ENCODE measurements around the gene PTGER2. TPM values are rescaled to one million over a fixed set of nuclear protein-coding genes. Genes with fewer than 3 reads are reported as not detected.
A peak's percentile ranks its signal among the peaks of the same experiment; 100 is the strongest.

The PTGER2 gene
- polyA plus RNA-seq, 3 donors: 51.5 to 90.4 (median 72.8) TPM

GRCh38 chr14:52279408-52279807 is 34.7 kb upstream of the PTGER2 start:
- Mint-ChIP-seq H3K4me1 (peaks cover 21% of the 10 kb centered on the region), H3K4me3 (peak overlapping the region in 1 of 2 donors; percentile 63), H3K9me3 (peaks cover 0 to 3% (median 0%) of the 10 kb centered on the region in 7 donors), H3K36me3 (peaks cover 0 to 2% of the 10 kb centered on the region in 2 donors), H3K27ac (peak overlapping the region in 3 of 7 donors; percentile 29 to 38 (median 33)), H3K27me3 (ENCODE audit: low read depth in 3 of 3) (peaks cover 0 to 3% (median 2%) of the 10 kb centered on the region in 3 donors)
- Histone ChIP-seq H3K9ac (ENCODE audit: insufficient read depth, low read length, poor library complexity, severe bottlenecking) (no peak overlapping the region), H3K4me1 (ENCODE audit: control insufficient read depth in 1 of 2, insufficient read depth in 2 of 2, low read length in 2 of 2) (peaks cover 14 to 23% of the 10 kb centered on the region in 2 donors), H3K79me2 (ENCODE audit: insufficient read depth, low read length) (no peaks in the 10 kb centered on the region), H3K4me3 (replicated peaks in 1 of 3; ENCODE audit: low read depth in 2 of 3, low read length in 3 of 3) (peak overlapping the region in 1 of 3 experiments; percentile 24), H3K36me3 (replicated peaks in 1 of 2; ENCODE audit: control insufficient read depth in 1 of 2, insufficient read depth in 2 of 2, low read length in 2 of 2) (no peaks in the 10 kb centered on the region), H3K9me3 (replicated peaks in 1 of 2; ENCODE audit: control insufficient read depth in 1 of 2, insufficient read depth in 1 of 2, low read length in 2 of 2) (no peaks in the 10 kb centered on the region), H3K4me2 (replicated peaks; ENCODE audit: extremely low read depth, low read length, poor library complexity, severe bottlenecking) (peak overlapping the region; percentile 39), H3K27me3 (ENCODE audit: control insufficient read depth in 2 of 2, insufficient read depth in 2 of 2, low read length in 2 of 2) (peaks cover 0 to 4% of the 10 kb centered on the region in 2 donors), H4K20me1 (ENCODE audit: insufficient read depth, low read length) (no peaks in the 10 kb centered on the region), H2AFZ (ENCODE audit: insufficient read depth, low read depth, low read length, poor library complexity, severe bottlenecking) (no peak overlapping the region), H3K27ac (ENCODE audit: low read depth in 1 of 2, low read length in 2 of 2) (no peak overlapping the region)
- no peak for TF ChIP-seq CTCF (IDR thresholded peaks at IDR 0.05)
- no CpG with 5 or more reads among the region's 3 CpGs for WGBS (ENCODE audit: insufficient coverage)
- peak; percentile 1 to 26 (median 19) for DNase-seq
- intact Hi-C loops (cut with micrococcal nuclease): no loop called here

- WGBS (ENCODE audit: insufficient coverage): 100% methylated on average over 1 of the region's 2 CpGs
- H3K4me1 ChIP-seq (ENCODE audit: control insufficient read depth in 1 of 2, insufficient read depth in 2 of 2, low read length in 2 of 2): peaks cover 20 to 32% of the 10 kb centered on the region in 2 donors
- intact Hi-C loops (cut with micrococcal nuclease): no loop called here
- no peaks in the 10 kb centered on the region for H3K79me2 ChIP-seq (ENCODE audit: insufficient read depth, low read length)
- peaks cover 32% of the 10 kb centered on the region for H3K4me1 Mint-ChIP-seq
- no peaks in the 10 kb centered on the region for H3K27me3 ChIP-seq (ENCODE audit: control insufficient read depth in 2 of 2, insufficient read depth in 2 of 2, low read length in 2 of 2)
- H3K9me3 ChIP-seq (replicated peaks in 1 of 2; ENCODE audit: control insufficient read depth in 1 of 2, insufficient read depth in 1 of 2, low read length in 2 of 2): no peaks in the 10 kb centered on the region
- no peak overlapping the region for H3K27ac ChIP-seq (ENCODE audit: low read depth in 1 of 2, low read length in 2 of 2)
- H3K9me3 Mint-ChIP-seq: peaks cover 0 to 2% (median 0%) of the 10 kb centered on the region in 7 donors
- no peak overlapping the region for H2AFZ ChIP-seq (ENCODE audit: insufficient read depth, low read depth, low read length, poor library complexity, severe bottlenecking)
- peaks cover 0 to 2% (median 0%) of the 10 kb centered on the region in 3 donors for H3K27me3 Mint-ChIP-seq (ENCODE audit: low read depth in 3 of 3)
- no peaks in the 10 kb centered on the region for H4K20me1 ChIP-seq (ENCODE audit: insufficient read depth, low read length)
- no peaks in the 10 kb centered on the region for H3K36me3 Mint-ChIP-seq
- H3K4me3 Mint-ChIP-seq: no peak overlapping the region
- TF ChIP-seq CTCF (IDR thresholded peaks at IDR 0.05): no peak
- H3K9ac ChIP-seq (ENCODE audit: insufficient read depth, low read length, poor library complexity, severe bottlenecking): no peak overlapping the region
- H3K36me3 ChIP-seq (replicated peaks in 1 of 2; ENCODE audit: control insufficient read depth in 1 of 2, insufficient read depth in 2 of 2, low read length in 2 of 2): no peaks in the 10 kb centered on the region
- DNase-seq: no peak
- no peak overlapping the region for H3K4me2 ChIP-seq (replicated peaks; ENCODE audit: extremely low read depth, low read length, poor library complexity, severe bottlenecking)
- H3K4me3 ChIP-seq (replicated peaks in 1 of 3; ENCODE audit: low read depth in 2 of 3, low read length in 3 of 3): no peak overlapping the region
- no peak overlapping the region for H3K27ac Mint-ChIP-seq
Measured at GRCh38 chr14:52283099-52283498, 31.0 kb upstream of the PTGER2 start.
